GM12878 (cell line): ENCODE measurements around the gene GRB10. TPM values are rescaled to one million over a fixed set of nuclear protein-coding genes. Genes with fewer than 3 reads are reported as not detected.

ENCODE experiments used
- ATAC-seq: fragments of 200-7000 bp; cut with Tn5 transposase; 3 replicates; pipeline ENCODE4 v1.9.1; 2020; ENCODE audit warnings: mild to moderate bottlenecking, moderate library complexity
- BruUV-seq: library from RNA; stranded (reverse); fragments of 400-500 nt; replicated peaks from 2 replicates; lab custom pipeline; 2021; lab: Mats Ljungman, UMichigan
- CTCF ChIA-PET: fragments of 300-600 bp; sonication (Branson Sonifier 250); formaldehyde crosslinking; extraction: SDS; loops from one replicate; lab custom pipeline; 2021; ENCODE audit warnings: inconsistent platforms; lab: Yijun Ruan, JAX
- POLR2A ChIA-PET: fragments of 350-600 bp; formaldehyde crosslinking; extraction: SDS; loops from one replicate; lab custom pipeline; 2021; ENCODE audit warnings: inconsistent platforms; lab: Charles Lee
- RAD21 ChIA-PET: fragments of 300-600 bp; sonication (Branson Sonifier 250); formaldehyde crosslinking; loops from one replicate; lab custom pipeline; 2023; ENCODE audit warnings: antibody characterized with exemption; ENCODE audit not compliant: unreplicated experiment; lab: Charles Lee
- SMC1A ChIA-PET: fragments of 300-600 bp; sonication (Branson Sonifier 250); formaldehyde crosslinking; loops from one replicate; lab custom pipeline; 2023; ENCODE audit not compliant: unreplicated experiment, uncharacterized antibody; lab: Charles Lee
- DNase-seq: peaks from one replicate; pipeline ENCODE4 v3.0.0-alpha.2; 2011; ENCODE audit warnings: low read depth, low spot score
- FAIRE-seq: peaks from 3 replicates; lab custom pipeline; 2011; peaks lifted over from hg19 to GRCh38; lab: Jason Lieb, UNC
- H2AFZ ChIP-seq: 2 replicates; pipeline ENCODE4 v1.6.0; 2011; ENCODE audit warnings: low read depth, low read length, control low read depth; ENCODE audit not compliant: control insufficient read depth
- H3K27ac ChIP-seq: 2 replicates; pipeline ENCODE4 v1.5.1; 2011; ENCODE audit warnings: control low read depth; ENCODE audit not compliant: control insufficient read depth, insufficient read depth
- H3K27me3 ChIP-seq, 2 experiments: replicated peaks in 1 of 2; 2 replicates each; pipeline versions ENCODE4 v1.6.0 to v1.6.1; 2011; ENCODE audit warnings: low read length in 1 of 2; ENCODE audit not compliant: control insufficient read depth in 2 of 2, insufficient read depth in 2 of 2
- H3K36me3 ChIP-seq, 2 experiments: 2 replicates each; pipeline ENCODE4 v1.5.1; 2011; ENCODE audit warnings: low read length in 1 of 2; ENCODE audit not compliant: control insufficient read depth in 2 of 2, insufficient read depth in 2 of 2
- H3K4me1 ChIP-seq: 2 replicates; pipeline ENCODE4 v1.6.1; 2011; ENCODE audit warnings: mild to moderate bottlenecking, low read length, moderate library complexity, mixed read lengths; ENCODE audit not compliant: control insufficient read depth, insufficient read depth
- H3K4me2 ChIP-seq: 2 replicates; pipeline ENCODE4 v1.6.0; 2011; ENCODE audit warnings: control low read depth; ENCODE audit not compliant: control insufficient read depth, insufficient read depth
- H3K4me3 ChIP-seq: fragments of 200-600 bp; sonication (generic); 2 replicates; pipeline ENCODE4 v1.5.1; 2016
- H3K79me2 ChIP-seq: 2 replicates; pipeline ENCODE4 v1.6.0; 2011; ENCODE audit warnings: low read length; ENCODE audit not compliant: control insufficient read depth, insufficient read depth
- H3K9ac ChIP-seq: 2 replicates; pipeline ENCODE4 v1.8.0; 2011; ENCODE audit warnings: low read length, control low read depth, mixed read lengths; ENCODE audit not compliant: control insufficient read depth, insufficient read depth
- H3K9me3 ChIP-seq: replicated peaks from 3 replicates; pipeline ENCODE4 v1.5.1; 2011; ENCODE audit warnings: mild to moderate bottlenecking, low read length; ENCODE audit not compliant: control insufficient read depth, insufficient read depth
- H4K20me1 ChIP-seq: 2 replicates; pipeline ENCODE4 v1.6.0; 2011; ENCODE audit not compliant: control insufficient read depth, insufficient read depth
- CHD4 ChIP-seq: fragments of 200-600 bp; sonication (generic); IDR thresholded peaks from 2 replicates; pipeline ENCODE4 v1.6.1; 2016; ENCODE audit warnings: mild to moderate bottlenecking
- CREB1 ChIP-seq: IDR thresholded peaks from 2 replicates; pipeline ENCODE4 v1.6.1; 2012; ENCODE audit warnings: low read depth, mild to moderate bottlenecking, inconsistent platforms
- NBN ChIP-seq: fragments of 450-650 bp; IDR thresholded peaks from 2 replicates; pipeline ENCODE4 v1.6.1; 2016
- STAT1 ChIP-seq: fragments of 450-650 bp; conservative IDR thresholded peaks from 2 replicates; pipeline ENCODE4 v1.6.1; 2014; ENCODE audit warnings: antibody characterized with exemption, mild to moderate bottlenecking
- SUZ12 ChIP-seq: fragments of 200-600 bp; sonication (generic); IDR thresholded peaks from one replicate; pipeline ENCODE4 v1.6.1; 2018; ENCODE audit warnings: antibody characterized with exemption, mild to moderate bottlenecking; ENCODE audit not compliant: unreplicated experiment
- WGBS: methylation state at CpG from one replicate; pipeline ENCODE4 v1.1.6; 2016; ENCODE audit warnings: low lambda C conversion rate; ENCODE audit not compliant: insufficient replicate concordance, insufficient coverage; ENCODE audit errors: missing lambda C conversion rate; 5-methylcytosine and 5-hydroxymethylcytosine counted together
- in situ Hi-C: fragments of 300-500 bp; cut with MboI; formaldehyde crosslinking; loops from 9 replicates; pipeline ENCODE4 v1.14.3; 2018; ENCODE audit warnings: mixed read lengths
- intact Hi-C: fragments of 100-400 bp; cut with micrococcal nuclease; formaldehyde crosslinking; loops from one replicate; pipeline ENCODE4 v1.14.2; 2022; ENCODE audit not compliant: unreplicated experiment
- polyA plus RNA-seq, 11 experiments: library from polyadenylated mRNA; depleted of rRNA in 4 of 11; unstranded in 6 of 11; stranded (reverse) in 5 of 11; fragments of >200 nt; fragmentation: Nextera tagmentation in 4 of 11; fragmentation: Illumina TruSeq in 1 of 11; extraction: Ambion mirVana in 4 of 11; extraction: Trizol in 1 of 11; gene quantifications; 1 replicate in 1 of 11; 2 replicates in 10 of 11; pipeline versions ENCODE4 v1.2.1 to v1.2.3, GENCODE V29; 2011 to 2016; ENCODE audit warnings: inconsistent platforms in 2 of 11, missing spikeins in 2 of 11, low read depth in 1 of 11
- total RNA-seq, 4 experiments: library from RNA; depleted of rRNA in 3 of 4; stranded (reverse); fragments of >200 nt in 3 of 4; fragmentation: Illumina TruSeq in 1 of 4; extraction: Trizol in 1 of 4; gene quantifications; 2 replicates each; pipeline versions ENCODE4 v1.2.1 to v1.2.3, GENCODE V29; 2013 to 2021
- TF ChIP-seq, protein P1 (sequence below): IDR thresholded peaks from 2 replicates; pipeline ENCODE4 v1.6.1; 2012; ENCODE audit warnings: low read depth, low read length, improper control_type of control experiment
- TF ChIP-seq, protein P2 (sequence below): IDR thresholded peaks from 2 replicates; pipeline ENCODE4 v1.6.1; 2012; ENCODE audit warnings: improper control_type of control experiment, low read depth, low read length; ENCODE audit not compliant: insufficient replicate concordance
- TF ChIP-seq, protein P3 (sequence below): IDR thresholded peaks from 2 replicates; pipeline ENCODE4 v1.6.1; 2012; ENCODE audit warnings: mild to moderate bottlenecking, low read depth, low read length

The GRB10 gene
- total and polyA plus RNA-seq, 10 of the 15 experiments (the other 5 are each of a cell fraction or from before 2014, with no cell fraction given), result 0.04 to 0.33 TPM; not detected in 8

DNA sequence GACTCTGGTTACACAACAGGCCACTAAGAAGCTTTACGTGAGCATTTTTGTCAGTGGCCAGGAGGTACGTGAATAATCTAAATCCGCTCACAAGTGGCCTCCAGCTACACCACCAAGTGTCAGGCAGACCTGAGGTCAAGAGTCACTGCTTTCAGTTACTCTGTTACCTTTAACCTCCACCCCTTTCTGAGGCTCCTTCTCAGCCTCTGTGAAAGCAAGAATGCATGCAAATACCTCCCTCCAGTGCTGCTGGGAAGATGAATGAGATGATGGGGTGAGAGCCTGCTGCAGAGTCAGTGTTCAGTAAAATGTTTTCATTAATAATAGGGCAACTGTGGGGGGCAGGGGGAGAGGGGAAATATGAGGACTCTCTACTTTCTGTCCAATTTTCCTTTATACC lies 228.7 kb downstream of the GRB10 start (continued):
- TF ChIP-seq, protein P1, sequence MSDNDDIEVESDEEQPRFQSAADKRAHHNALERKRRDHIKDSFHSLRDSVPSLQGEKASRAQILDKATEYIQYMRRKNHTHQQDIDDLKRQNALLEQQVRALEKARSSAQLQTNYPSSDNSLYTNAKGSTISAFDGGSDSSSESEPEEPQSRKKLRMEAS, result no peak

DNA sequence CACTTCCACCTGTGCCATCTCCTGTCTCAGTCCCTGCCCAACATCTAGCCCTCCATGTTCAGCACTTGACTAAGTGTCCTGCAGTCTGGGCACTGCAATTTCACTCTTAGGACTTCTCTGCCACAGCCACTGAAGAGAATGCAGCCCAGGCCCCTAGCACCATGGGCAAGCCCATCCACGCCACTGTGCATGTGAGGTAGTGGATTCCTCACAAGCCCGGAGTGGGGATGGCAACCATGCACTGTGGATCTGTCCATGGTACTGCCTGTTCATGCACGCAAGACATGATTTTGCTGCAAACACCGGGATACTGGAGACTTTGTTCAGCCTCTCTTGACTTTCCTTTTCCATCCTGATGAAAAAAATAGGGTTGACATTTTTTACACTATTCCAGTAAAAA lies 229.8 kb downstream of the GRB10 start:
- Histone ChIP-seq H3K9me3 (no peaks in the 10 kb centered on the region), H3K4me2 (no peak overlapping the region), H4K20me1 (no peaks in the 10 kb centered on the region), H3K79me2 (no peaks in the 10 kb centered on the region), H2AFZ (no peak overlapping the region), H3K27ac (no peak overlapping the region), H3K4me1 (no peaks in the 10 kb centered on the region), H3K9ac (no peak overlapping the region), H3K27me3 (no peaks in the 10 kb centered on the region; a peak in 1 of 4 replicates), H3K4me3 (no peak overlapping the region), H3K36me3 (no peaks in the 10 kb centered on the region)
- no peak for TF ChIP-seq CREB1
- TF ChIP-seq, protein P2, sequence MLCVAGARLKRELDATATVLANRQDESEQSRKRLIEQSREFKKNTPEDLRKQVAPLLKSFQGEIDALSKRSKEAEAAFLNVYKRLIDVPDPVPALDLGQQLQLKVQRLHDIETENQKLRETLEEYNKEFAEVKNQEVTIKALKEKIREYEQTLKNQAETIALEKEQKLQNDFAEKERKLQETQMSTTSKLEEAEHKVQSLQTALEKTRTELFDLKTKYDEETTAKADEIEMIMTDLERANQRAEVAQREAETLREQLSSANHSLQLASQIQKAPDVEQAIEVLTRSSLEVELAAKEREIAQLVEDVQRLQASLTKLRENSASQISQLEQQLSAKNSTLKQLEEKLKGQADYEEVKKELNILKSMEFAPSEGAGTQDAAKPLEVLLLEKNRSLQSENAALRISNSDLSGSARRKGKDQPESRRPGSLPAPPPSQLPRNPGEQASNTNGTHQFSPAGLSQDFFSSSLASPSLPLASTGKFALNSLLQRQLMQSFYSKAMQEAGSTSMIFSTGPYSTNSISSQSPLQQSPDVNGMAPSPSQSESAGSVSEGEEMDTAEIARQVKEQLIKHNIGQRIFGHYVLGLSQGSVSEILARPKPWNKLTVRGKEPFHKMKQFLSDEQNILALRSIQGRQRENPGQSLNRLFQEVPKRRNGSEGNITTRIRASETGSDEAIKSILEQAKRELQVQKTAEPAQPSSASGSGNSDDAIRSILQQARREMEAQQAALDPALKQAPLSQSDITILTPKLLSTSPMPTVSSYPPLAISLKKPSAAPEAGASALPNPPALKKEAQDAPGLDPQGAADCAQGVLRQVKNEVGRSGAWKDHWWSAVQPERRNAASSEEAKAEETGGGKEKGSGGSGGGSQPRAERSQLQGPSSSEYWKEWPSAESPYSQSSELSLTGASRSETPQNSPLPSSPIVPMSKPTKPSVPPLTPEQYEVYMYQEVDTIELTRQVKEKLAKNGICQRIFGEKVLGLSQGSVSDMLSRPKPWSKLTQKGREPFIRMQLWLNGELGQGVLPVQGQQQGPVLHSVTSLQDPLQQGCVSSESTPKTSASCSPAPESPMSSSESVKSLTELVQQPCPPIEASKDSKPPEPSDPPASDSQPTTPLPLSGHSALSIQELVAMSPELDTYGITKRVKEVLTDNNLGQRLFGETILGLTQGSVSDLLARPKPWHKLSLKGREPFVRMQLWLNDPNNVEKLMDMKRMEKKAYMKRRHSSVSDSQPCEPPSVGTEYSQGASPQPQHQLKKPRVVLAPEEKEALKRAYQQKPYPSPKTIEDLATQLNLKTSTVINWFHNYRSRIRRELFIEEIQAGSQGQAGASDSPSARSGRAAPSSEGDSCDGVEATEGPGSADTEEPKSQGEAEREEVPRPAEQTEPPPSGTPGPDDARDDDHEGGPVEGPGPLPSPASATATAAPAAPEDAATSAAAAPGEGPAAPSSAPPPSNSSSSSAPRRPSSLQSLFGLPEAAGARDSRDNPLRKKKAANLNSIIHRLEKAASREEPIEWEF, result no peak
- no peak for TF ChIP-seq CHD4
- TF ChIP-seq, protein P3, sequence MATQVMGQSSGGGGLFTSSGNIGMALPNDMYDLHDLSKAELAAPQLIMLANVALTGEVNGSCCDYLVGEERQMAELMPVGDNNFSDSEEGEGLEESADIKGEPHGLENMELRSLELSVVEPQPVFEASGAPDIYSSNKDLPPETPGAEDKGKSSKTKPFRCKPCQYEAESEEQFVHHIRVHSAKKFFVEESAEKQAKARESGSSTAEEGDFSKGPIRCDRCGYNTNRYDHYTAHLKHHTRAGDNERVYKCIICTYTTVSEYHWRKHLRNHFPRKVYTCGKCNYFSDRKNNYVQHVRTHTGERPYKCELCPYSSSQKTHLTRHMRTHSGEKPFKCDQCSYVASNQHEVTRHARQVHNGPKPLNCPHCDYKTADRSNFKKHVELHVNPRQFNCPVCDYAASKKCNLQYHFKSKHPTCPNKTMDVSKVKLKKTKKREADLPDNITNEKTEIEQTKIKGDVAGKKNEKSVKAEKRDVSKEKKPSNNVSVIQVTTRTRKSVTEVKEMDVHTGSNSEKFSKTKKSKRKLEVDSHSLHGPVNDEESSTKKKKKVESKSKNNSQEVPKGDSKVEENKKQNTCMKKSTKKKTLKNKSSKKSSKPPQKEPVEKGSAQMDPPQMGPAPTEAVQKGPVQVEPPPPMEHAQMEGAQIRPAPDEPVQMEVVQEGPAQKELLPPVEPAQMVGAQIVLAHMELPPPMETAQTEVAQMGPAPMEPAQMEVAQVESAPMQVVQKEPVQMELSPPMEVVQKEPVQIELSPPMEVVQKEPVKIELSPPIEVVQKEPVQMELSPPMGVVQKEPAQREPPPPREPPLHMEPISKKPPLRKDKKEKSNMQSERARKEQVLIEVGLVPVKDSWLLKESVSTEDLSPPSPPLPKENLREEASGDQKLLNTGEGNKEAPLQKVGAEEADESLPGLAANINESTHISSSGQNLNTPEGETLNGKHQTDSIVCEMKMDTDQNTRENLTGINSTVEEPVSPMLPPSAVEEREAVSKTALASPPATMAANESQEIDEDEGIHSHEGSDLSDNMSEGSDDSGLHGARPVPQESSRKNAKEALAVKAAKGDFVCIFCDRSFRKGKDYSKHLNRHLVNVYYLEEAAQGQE, result peak; percentile 83
- TF ChIP-seq STAT1, result no peak
- TF ChIP-seq NBN, result no peak
- no peak for TF ChIP-seq SUZ12
- no peak for ATAC-seq
- RAD21 ChIA-PET, result no interaction called here
- 48% methylated on average over 4 of the region's 4 CpGs for WGBS
- FAIRE-seq, result no peak
- no TSS peak for BruUV-seq
- POLR2A ChIA-PET, result interaction anchor here (0.7 kb wide), 1 partner anchor 1699 kb away, joined by 5 read pairs; no protein-coding TSS in a partner anchor
- CTCF ChIA-PET, result no interaction called here
- intact Hi-C loops, result no loop called here
- no peak for DNase-seq
- in situ Hi-C loops, result no loop called here
- SMC1A ChIA-PET, result no interaction called here
